Frontal cortex (tissue), 4 donors: ENCODE data around the gene ACTR10. TPM values are rescaled to one million over a fixed set of nuclear protein-coding genes. Genes with fewer than 3 reads are reported as not detected.
"Not testable (repeated sequence)": the region's sequence is repeated elsewhere in the genome, so short reads cannot be mapped to it uniquely, and the experiment has no call there.

ENCODE experiments used
- DNase-seq, 2 donors: peaks; one replicate each; pipeline ENCODE4 v3.0.0; 2012; ENCODE audit warnings: low spot score in 2 of 2
- FAIRE-seq: peaks from 2 replicates; lab custom pipeline; 2012; peaks lifted over from hg19 to GRCh38; lab: Jason Lieb, UNC
- total RNA-seq: library from RNA; depleted of rRNA; stranded (reverse); fragments of >200 nt; gene quantifications from one replicate; pipeline ENCODE4 v1.2.3, GENCODE V29; 2014
- donor health status: control.
- donor health status: control.
- donor health status: control.

The ACTR10 gene
- total RNA-seq, 1 donor from 2014 or later, result 128 TPM

DNA sequence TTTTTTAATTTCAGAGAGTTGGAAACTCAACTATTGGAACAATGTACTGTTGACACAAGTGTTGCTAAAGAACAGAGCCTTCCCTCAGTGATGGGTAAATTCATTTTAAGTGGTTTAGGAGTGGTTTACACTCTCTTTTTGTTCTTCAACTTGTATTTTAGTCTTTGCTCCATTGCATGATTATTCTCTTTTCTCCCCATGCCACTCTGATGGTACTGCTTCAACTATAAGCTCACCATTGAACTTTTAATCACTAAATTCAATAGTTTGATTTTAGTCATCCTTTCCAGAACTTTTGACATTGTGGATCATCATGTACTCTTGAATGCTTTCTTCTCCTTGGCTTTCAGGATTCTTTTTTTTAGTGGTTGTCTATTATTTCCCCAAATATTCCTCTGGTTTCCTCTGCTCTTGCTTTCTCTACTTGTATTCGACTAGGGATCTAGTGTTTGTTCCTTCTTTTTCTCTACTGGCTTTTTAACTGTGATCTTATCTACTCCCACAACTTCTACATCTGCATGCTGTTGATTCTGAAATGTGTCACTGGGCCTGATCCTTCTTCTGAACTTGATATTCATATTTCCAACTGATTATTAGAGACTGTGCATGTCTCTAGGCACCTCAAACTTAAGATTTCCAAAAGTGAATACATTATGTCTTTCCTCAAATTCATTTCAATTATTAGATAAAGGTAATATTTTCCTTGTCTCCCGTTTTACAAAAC, 15.4 kb downstream of the ACTR10 start:
- no peak for DNase-seq
- FAIRE-seq, result no peak

DNA sequence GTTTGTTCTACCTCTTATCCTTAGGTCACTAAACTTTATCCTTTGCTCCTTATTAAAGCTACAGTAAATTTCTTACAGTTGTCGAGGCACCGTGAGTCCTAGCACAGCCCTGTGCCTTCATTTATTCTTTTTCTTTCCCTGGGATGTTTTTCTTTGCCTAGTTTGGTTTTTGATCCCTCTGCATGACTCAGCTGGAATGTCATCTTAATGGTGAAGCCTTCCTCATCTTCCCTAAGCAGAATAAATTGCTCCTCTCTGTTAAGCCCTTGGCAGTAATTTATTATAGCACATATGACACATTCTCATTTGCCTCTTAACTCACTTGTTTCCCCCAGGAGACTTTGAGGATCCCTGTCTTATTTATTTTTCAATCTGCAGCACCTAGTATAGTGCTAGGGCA, 16.6 kb downstream of the ACTR10 start:
- DNase-seq, result no peak
- FAIRE-seq, result no peak

DNA sequence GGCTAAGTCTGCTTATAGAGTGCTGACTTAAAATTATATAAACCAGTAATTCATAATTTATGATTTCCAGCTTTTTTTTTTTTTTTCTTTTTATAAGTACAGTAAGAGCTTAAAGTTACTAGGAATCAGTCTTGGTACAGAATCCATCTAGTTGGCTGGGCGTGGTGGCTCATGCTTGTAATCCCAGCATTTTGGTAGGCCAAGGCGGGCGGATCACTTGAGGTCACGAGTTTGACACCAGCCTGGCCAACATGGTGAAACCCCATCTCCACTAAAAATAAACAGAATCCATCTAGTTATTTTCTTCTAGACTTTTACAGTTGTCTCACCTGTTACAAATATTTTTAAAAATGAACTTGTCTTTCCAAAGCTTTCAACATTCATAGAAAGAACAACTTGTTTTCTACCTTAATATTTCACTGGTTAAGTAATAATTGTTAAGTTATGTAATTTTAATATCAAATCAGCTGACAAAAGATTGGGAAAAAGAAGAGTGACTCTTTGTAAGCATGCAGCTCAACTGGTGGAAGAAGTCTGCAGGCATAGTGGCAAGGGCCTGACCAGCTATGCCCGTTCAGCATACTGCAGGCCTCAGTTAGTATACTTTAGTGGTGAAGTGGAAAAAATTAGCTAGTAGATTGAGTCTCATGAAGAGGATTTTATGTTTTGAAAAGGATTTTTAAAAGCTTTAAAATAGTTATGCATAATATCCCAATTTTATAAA, 27.3 kb downstream of the ACTR10 start:
- no peak for FAIRE-seq
- DNase-seq, result no peak

DNA sequence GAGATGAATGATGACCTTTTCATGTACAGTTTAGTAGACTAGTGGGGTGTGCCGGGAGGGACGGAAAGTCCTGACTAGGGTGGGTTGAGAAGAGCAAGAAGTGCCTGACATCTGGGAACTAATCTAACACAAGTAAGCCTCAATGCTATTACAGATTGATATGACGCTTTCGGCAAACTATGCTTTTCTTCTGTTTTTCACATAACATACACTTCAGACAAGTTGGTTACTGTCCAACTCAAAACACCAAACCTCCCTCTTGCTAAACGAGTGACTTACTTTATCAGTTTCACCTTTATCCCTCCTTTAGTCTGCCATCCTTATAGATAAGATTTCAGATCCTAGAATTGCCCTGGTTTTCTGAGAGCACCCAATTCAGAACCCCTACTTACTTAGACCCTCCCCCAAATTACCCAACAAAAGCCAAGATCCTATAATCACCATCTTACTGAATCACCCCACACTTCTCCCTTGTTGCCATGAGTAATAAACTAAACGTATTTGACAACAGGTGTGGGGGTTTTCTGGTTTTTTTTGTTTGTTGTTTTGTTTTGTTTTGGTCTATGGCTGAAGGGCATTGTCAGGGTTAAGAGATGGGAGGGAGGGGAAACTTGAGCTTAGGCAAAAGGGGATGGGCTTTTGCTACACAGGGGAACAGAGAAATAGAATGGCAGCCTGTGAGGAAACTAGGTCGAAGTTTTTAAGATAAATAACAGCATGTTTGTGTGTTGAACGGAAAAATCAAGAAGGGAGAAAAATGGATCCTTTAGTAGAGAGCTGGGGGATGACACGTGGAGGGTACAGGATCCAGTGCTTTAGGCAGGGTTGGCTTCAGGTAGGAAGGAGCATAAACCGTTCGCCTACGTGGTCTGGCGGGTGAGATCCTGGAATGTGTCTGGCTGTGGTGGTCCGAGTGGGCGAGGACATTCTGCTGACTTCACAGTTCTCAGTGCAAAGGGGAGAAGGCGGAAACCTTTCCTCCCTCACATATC, 38.6 kb downstream of the ACTR10 start:
- no peak for DNase-seq
- FAIRE-seq, result no peak

DNA sequence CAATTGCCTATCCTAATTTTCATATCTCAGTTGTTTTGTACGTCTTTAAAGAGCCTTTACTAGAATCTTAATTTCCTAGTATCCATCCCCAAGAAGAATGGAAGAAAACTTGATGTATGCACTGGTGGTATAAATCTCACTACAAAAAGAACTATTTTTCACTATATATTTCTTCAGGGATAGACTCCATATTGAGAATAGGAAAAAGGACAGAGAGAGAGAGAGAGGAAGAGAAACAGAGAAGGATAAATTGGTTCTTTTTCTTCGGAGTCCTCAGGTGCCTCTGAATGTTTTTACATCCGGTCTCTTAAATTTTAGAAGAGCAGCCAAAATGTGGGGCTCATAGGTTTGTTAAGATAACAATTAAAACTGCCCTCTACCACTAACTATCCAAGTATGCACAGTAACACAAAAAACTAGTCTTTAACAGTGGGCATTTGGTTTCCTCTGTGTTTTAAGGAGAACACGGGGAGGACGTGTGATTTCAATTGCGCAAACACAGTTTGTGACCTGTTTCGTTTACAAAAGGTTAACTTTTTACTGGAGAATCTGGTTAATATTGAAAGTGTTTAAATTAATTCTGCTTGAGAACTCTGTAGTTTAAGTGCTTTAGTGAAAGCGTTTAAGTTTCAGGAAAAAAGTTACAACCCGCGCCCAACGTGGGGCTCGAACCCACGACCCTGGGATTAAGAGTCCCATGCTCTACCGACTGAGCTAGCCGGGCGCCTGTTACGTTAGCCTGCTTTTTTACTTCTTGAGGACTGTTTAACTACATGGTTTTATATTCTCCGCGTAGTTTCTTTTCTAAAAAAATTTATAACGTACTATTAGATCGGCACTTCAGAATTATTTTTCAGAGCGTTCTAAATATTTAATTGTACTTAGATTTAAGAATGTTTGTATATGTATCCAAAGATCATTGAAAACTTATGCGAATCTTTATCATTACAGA, 39.6 kb downstream of the ACTR10 start:
- FAIRE-seq, result peak; percentile 79
- peak; percentile 15 to 37 for DNase-seq

DNA sequence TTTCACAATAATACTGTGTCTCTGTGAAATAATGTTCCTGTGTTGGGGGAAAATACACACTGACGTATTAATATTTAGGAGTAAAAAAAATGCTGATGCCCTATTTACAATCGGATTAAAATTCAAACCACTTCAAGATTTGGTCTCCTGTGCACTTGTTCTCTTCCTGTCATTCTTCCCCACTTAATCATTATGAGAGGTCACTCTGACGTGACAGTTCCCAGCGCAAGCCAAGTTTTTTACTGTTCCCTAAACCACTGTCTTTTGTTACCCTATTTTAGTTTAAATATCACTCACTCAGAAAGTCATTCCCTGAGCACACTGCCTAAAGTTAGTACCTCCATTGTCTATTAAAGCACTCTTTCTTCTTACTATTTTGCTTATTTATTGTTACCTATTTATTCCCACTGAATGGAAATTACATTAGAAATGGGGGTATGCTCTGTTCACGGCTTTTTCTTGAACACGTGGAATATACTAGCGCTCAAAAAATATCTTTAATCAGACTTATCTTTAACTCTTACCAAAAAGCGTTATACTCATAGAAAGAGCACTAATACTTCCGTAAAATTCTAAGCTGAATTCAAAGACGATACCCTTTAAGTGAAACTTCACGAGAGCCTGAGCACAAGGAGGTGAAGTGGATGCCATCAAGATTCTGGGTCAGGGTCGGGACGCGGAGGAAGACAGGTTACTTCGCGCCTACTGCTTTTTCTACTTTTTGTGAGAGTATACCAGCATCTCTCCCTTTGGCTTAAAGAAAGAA, 44.0 kb downstream of the ACTR10 start:
- FAIRE-seq, result no peak
- DNase-seq, result no peak

DNA sequence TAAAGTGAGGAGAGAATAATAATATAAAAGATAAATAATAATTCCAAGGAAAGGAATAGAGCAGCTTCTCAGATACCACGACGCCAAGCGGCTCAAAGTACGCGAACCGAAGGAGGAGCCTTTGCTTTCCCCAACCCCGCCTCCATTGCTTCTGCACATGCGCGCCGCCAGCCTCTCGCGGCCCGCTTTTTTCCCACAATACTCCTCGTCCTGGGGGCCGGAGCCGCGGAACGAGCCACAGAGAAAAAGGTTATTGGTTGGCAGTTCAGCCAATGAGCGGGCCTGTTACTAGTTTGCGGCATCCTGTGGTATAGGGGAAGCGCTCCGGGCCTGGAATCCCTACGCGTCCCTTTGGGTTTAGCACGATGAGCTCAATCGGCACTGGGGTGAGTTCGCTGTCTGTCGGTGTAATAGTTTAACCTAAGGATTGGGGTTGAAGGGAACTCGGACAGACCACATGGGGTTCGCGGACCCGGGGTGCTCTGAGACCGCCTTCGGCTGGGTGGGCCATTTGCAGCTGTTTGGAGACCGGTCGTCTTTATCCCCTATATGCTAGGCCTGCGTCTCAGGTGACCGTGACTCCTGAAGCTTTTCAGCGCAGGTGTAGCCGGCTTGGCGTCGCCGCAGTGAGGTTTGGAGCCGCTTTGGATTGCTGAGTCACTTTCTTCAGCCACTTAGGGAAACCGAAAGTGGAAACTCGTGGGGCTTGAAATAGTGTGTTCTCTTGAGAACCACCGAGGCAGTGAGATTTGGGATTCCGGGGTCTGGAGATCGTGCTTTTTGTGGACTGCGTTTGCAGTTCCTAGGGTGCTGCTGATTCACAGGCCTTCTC, 44.8 kb downstream of the ACTR10 start, which contains the start of gene PSMA3:
Gene PSMA3 (plus strand): TSS at position 288 of the 832 bp plus-strand sequence. CDS start 78 bp downstream, at position 366.
- peak; percentile 65 to 84 for DNase-seq
- FAIRE-seq, result peak; percentile 73

DNA sequence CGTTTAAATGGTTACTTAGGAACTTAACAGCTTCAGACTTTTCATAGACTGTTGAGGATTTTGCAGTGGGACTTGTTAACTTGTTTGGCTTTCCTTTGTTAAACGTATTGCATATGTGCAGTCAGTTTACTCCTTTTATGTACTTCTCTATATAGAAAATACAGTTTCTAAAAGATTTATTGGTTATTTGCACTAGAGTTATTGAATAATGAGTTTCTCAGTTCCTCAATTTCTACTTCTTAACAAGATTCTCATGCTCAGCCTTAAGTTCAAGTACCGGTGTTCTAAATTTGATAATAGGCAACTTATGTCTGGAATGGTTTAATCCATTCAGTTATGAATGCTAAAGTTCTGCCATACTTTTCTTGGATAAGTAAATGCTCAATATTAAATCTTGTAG, 45.6 kb downstream of the ACTR10 start:
- DNase-seq, result no peak
- FAIRE-seq, result no peak

DNA sequence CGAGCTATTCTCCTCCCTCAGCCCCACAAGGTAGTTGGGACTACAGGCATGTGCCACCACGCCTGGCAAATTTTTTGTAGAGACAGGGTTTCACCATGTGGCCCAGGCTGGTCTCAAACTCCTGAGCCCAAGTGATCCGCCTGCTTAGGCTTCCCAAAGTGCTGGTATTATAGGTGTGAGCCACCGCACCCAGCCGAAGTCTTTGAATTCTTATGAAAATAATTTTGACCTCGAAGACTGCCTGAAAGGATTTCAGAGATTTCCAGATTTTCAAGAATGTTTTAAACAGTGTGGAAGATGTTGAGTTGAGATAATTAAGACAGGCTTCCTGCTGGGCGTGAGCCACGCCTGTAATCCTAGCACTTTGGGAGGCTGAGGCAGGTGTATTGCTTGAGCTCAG, 49.7 kb downstream of the ACTR10 start:
- DNase-seq (no peak), FAIRE-seq (no peak)

DNA sequence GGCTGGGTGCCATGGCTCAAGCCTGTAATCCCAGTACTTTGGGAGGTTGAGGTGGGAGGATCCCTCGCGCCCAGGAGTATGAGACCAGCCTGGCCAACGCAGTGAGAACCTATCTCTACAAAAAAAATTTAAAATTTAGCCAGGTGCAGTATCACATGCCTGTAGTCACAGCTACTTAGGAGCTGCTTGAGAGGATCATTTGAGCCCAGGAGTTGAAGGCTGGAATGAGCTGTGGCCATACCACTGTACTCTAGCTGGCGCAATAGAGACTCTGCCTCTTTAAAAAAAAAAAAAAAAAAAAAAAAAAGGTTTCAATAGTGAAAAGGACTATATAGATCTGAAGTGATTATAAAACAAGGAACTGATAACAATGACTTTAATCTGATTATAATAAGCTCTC, 58.2 kb downstream of the ACTR10 start:
- FAIRE-seq (no peak), DNase-seq (no peak)

DNA sequence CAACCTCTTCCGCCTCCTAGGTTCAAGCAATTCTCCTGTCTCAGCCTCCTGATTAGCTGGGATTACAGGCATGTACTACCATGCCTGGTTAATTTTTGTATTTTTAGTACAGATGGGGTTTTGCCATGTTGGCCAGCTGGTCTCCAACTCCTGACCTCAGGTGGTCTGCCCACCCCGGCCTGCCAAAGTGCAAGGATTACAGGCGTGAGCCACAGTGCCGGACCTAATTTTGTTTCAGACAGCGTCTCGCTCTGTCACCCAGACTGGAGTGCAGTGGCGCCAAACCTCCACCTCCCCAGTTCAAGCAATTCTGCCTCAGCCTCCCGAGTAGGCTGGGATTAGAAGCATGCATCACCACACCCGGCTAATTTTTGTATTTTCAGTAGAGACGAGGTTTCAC, 62.1 kb downstream of the ACTR10 start:
- not testable (repeated sequence) for FAIRE-seq, DNase-seq

DNA sequence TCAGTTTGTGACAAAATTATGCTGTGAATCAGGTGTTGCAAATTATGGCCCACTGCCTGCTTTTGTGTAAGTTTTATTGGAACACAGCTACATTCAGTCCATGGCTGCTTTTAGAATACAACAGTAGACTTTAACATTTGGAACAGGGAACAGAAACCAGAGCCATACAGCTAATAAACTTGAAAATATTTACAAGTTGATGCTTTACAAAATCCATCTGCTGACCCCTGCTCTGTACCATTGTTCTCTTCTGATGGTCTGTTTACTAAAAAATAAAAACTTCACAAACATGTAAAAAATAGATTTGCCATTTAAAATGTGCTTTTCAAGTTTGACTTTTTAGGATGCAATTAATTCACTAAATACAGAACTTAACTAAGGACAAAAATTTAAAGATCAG, 65.5 kb downstream of the ACTR10 start:
- FAIRE-seq, result no peak
- DNase-seq, result no peak

DNA sequence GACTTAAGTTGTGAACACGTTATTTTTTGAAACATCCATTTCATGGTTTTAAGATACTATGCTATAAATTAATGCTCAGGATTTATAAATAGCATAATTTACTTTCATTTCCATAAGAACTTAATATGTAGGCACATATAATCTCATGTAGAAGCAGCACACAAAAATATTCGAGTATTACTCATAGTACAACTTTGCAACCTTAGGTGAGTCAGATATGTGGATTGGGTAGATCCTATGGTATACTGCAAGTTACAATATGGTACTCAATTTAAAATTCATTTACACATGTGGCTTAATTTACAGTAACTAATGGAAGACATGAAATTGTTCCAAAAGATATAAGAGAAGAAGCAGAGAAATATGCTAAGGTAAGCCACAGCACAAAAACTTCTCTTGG, 70.7 kb downstream of the ACTR10 start:
- FAIRE-seq, result no peak

DNA sequence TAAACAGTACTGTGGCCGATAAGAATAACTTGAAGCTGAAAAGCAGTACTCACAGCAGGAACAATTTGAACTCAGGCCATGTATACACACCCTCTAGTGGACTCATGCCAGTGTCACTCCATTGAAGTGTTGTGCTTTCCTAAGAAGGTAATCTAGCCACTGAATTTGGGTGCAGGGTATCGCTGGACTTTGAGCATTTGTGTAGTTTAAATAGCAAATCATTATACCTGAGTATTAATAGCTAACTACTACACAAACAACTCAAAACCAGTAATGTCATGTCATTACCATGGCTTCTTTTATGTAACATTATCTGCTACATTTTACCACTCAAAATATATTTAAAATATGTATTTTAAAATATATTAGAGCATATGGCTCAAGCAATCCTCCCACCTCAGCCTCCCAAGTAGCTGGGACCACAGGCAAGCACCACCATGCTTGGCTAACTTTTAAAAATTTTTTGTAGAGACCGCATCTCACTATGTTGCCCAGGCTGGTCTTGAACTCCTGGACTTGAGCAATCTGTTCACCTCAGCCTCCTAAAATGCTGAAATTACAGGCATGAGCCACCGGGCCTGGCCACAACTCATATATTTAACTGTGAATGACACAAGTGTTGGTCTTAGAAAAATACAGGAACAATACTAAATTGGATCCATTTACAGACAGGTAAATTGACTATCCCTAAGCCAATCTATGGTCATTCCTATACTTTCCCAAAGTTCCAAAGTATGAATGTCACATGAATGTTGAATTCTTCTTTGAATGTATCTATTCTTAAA, 72.8 kb downstream of the ACTR10 start:
- no peak for FAIRE-seq
- no peak for DNase-seq

More for the DNA sequence above, 70.7 kb downstream of the ACTR10 start:
- no peak for DNase-seq

DNA sequence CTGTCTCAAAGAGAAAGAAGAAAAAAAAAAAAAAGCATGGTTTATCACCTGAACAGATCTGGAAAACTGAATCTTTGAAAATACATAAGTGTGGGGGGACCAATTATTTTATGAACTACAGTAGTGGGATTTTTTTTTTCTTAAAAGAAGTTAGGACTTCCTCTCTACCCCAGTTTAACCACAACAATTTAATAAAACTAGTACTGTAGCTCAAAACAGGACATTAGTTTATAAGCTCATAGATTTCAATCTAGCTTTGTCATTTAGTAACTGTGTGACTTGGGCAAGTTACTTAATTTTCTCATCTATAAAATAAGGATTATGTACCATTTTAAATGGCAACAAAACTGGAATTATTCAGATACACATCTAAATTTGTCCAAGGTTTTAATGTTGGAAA, 74.9 kb downstream of the ACTR10 start:
- DNase-seq (no peak), FAIRE-seq (no peak)

DNA sequence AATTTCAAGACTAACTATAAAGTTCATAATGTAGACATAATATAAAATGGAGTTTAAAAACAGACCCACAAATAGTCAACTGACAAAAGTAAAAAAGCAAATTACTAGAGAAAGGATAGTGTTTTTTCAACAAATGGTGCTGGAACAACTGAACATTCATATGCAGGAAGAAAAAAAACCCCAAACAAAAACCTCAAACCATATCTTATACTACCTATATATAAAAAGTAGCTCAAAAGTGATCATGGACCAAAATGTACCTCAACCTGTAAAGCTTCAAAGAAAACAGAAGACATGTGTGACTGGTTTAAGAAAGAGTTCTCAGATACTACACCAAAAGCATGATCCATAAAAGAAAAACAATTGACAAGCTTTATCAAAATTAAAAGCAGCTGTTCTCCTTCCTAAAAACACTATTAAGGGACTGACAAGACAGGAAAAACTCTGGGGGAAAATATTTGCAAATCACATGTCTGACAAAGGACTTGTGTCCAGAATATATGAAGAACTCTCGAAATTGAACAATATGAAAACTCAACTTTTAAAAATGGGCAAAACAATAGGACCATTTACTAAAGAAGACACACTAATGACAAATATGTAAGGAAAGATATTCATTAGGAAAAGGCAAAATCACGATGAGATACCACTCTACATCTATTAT, 75.7 kb downstream of the ACTR10 start:
- no peak for DNase-seq
- no peak for FAIRE-seq
